Endothelial cell of umbilical vein (primary cell): Measurements from ENCODE around the gene LILRA6. TPM values are rescaled to one million over a fixed set of nuclear protein-coding genes. Genes with fewer than 3 reads are reported as not detected.
A peak's percentile ranks its signal among the peaks of the same experiment; 100 is the strongest.

Experiments used
- BruUV-seq: library from RNA; stranded (reverse); fragments of 400-500 nt; replicated peaks from 2 replicates; lab custom pipeline; 2021; lab: Mats Ljungman, UMichigan
- CTCF ChIA-PET: fragments of 300-600, 350-600 bp; sonication (Branson Sonifier 250); formaldehyde crosslinking; loops from one replicate; lab custom pipeline; 2021; ENCODE audit warnings: antibody characterized with exemption, inconsistent platforms; lab: Charles Lee
- POLR2A ChIA-PET: fragments of 300-600, 350-600 bp; sonication (Branson Sonifier 250); formaldehyde crosslinking; loops from one replicate; lab custom pipeline; 2021; ENCODE audit warnings: antibody characterized with exemption, inconsistent platforms; lab: Charles Lee
- DNase-seq: peaks from one replicate; pipeline ENCODE4 v3.0.0-alpha.2; 2011; ENCODE audit warnings: low read depth, low spot score
- FAIRE-seq: peaks from 2 replicates; lab custom pipeline; 2011; peaks lifted over from hg19 to GRCh38; lab: Jason Lieb, UNC
- H2AFZ ChIP-seq: 2 replicates; pipeline ENCODE4 v1.6.0; 2012; ENCODE audit warnings: low read depth, low read length, control low read depth, inconsistent platforms
- H3K27ac ChIP-seq: 2 replicates; pipeline ENCODE4 v1.5.1; 2011; ENCODE audit warnings: low read depth, mild to moderate bottlenecking, control low read depth, low read length, moderate library complexity; ENCODE audit not compliant: insufficient read depth
- H3K27me3 ChIP-seq, 2 experiments: 2 replicates each; pipeline versions ENCODE4 v1.6.0 to v1.6.1; 2011; ENCODE audit warnings: low read length in 2 of 2, mixed read lengths in 1 of 2; ENCODE audit not compliant: control insufficient read depth in 2 of 2, insufficient read depth in 2 of 2
- H3K36me3 ChIP-seq, 2 experiments: 2 replicates in 1 of 2; 3 replicates in 1 of 2; pipeline ENCODE4 v1.5.1; 2011; ENCODE audit warnings: low read length in 2 of 2, mild to moderate bottlenecking in 1 of 2, moderate library complexity in 1 of 2; ENCODE audit not compliant: control insufficient read depth in 2 of 2, insufficient read depth in 2 of 2; ENCODE audit errors: extremely low read depth in 1 of 2
- H3K4me1 ChIP-seq: 3 replicates; pipeline ENCODE4 v1.5.1; 2011; ENCODE audit warnings: mild to moderate bottlenecking, low read length; ENCODE audit not compliant: control insufficient read depth, insufficient read depth; ENCODE audit errors: extremely low read depth
- H3K4me2 ChIP-seq: 2 replicates; pipeline ENCODE4 v1.6.1; 2011; ENCODE audit warnings: low read length, control low read depth, mixed read lengths; ENCODE audit not compliant: insufficient read depth
- H3K4me3 ChIP-seq, 3 experiments: fragments of 200-600 bp in 1 of 3; sonication (generic), shearing (Covaris generic) in 1 of 3; replicated peaks in 1 of 3; 2 replicates each; pipeline ENCODE4 v1.5.1; 2011 to 2016; ENCODE audit warnings: control low read depth in 3 of 3, low read length in 3 of 3, mild to moderate bottlenecking in 2 of 3, inconsistent platforms in 1 of 3, low read depth in 1 of 3, moderate library complexity in 1 of 3; ENCODE audit not compliant: insufficient read depth in 1 of 3
- H3K79me2 ChIP-seq: 2 replicates; pipeline ENCODE4 v1.6.0; 2012; ENCODE audit warnings: low read length, inconsistent platforms; ENCODE audit not compliant: control insufficient read depth, insufficient read depth
- H3K9ac ChIP-seq: replicated peaks from 2 replicates; pipeline ENCODE3; 2011; ENCODE audit warnings: low read length, control low read depth; ENCODE audit not compliant: insufficient read depth; ENCODE audit errors: extremely low read depth
- H3K9me1 ChIP-seq: replicated peaks from 3 replicates; pipeline ENCODE4 v1.6.0; 2011; ENCODE audit warnings: mild to moderate bottlenecking, low read length; ENCODE audit not compliant: control insufficient read depth, insufficient read depth; ENCODE audit errors: extremely low read depth
- H3K9me3 ChIP-seq: replicated peaks from 2 replicates; pipeline ENCODE4 v1.5.1; 2012; ENCODE audit warnings: low read length, inconsistent platforms; ENCODE audit not compliant: control insufficient read depth, insufficient read depth
- H4K20me1 ChIP-seq: replicated peaks from 2 replicates; pipeline ENCODE3; 2011; ENCODE audit warnings: mild to moderate bottlenecking, low read length; ENCODE audit not compliant: control insufficient read depth, insufficient read depth; ENCODE audit errors: extremely low read depth
- CTCF ChIP-seq, 2 donors: IDR thresholded peaks; 1 replicate in 1 of 2; 2 replicates in 1 of 2; pipeline ENCODE4 v1.5.1; 2011; ENCODE audit warnings: low read length in 2 of 2, mild to moderate bottlenecking in 2 of 2, moderate library complexity in 2 of 2, control low read depth in 1 of 2, inconsistent platforms in 1 of 2, low read depth in 1 of 2; ENCODE audit not compliant: insufficient read depth in 1 of 2; ENCODE audit errors: extremely low read depth in 1 of 2
- EZH2 ChIP-seq: IDR thresholded peaks from 2 replicates; pipeline ENCODE4 v1.6.1; 2012; ENCODE audit warnings: borderline replicate concordance, low read depth, mild to moderate bottlenecking, moderate library complexity, low read length, inconsistent platforms; ENCODE audit not compliant: severe bottlenecking
- FOS ChIP-seq: IDR thresholded peaks from 2 replicates; pipeline ENCODE4 v1.6.1; 2011; ENCODE audit warnings: mild to moderate bottlenecking, low read length, moderate library complexity, borderline replicate concordance; ENCODE audit not compliant: insufficient read depth
- GATA2 ChIP-seq: IDR thresholded peaks from 2 replicates; pipeline ENCODE4 v1.7.0; 2011; ENCODE audit warnings: low read depth, mild to moderate bottlenecking, moderate library complexity, mixed read lengths, low read length; ENCODE audit not compliant: insufficient read length, insufficient read depth
- JUN ChIP-seq: IDR thresholded peaks from 2 replicates; pipeline ENCODE4 v1.6.1; 2011; ENCODE audit warnings: borderline replicate concordance, low read depth; ENCODE audit not compliant: insufficient read length, insufficient read depth
- MAX ChIP-seq: IDR thresholded peaks from 2 replicates; pipeline ENCODE4 v1.6.1; 2011; ENCODE audit not compliant: insufficient read depth, insufficient read length
- MYC ChIP-seq: IDR thresholded peaks from one replicate; pipeline ENCODE4 v1.6.1; 2011; ENCODE audit warnings: mild to moderate bottlenecking, low read depth, low read length
- POLR2A ChIP-seq: IDR thresholded peaks from 2 replicates; pipeline ENCODE4 v1.6.1; 2012; ENCODE audit warnings: low read depth, mild to moderate bottlenecking, control low read depth, low read length
- POLR2AphosphoS5 ChIP-seq: IDR thresholded peaks from 2 replicates; pipeline ENCODE4 v1.6.1; 2012; ENCODE audit warnings: low read depth, mild to moderate bottlenecking, control low read depth, low read length, moderate library complexity; ENCODE audit not compliant: insufficient read depth
- dilution Hi-C: fragments of 300-500 bp; cut with MboI; formaldehyde crosslinking; loops from one replicate; pipeline ENCODE4 v1.15.0; 2019; ENCODE audit warnings: low sequenced_read_pairs; ENCODE audit not compliant: extremely low pct_ligation_motif_present
- intact Hi-C: fragments of 100-400 bp; cut with micrococcal nuclease; formaldehyde crosslinking; loops from one replicate; pipeline ENCODE4 v1.10.0; 2022
- polyA plus RNA-seq, 4 experiments: library from polyadenylated mRNA; depleted of rRNA in 3 of 4; stranded (reverse) in 3 of 4; unstranded in 1 of 4; fragments of >200 nt; gene quantifications; 2 replicates each; pipeline versions ENCODE4 v1.2.1 to v1.2.3, GENCODE V29; 2011 to 2012; ENCODE audit warnings: missing spikeins in 1 of 4
- total RNA-seq: library from RNA; stranded (reverse); gene quantifications from 2 replicates; pipeline ENCODE4 v1.2.3, GENCODE V29; 2021

Gene LILRA6
- total and polyA plus RNA-seq, 2 donors (not counting 3 experiments of a cell fraction or from before 2014, with no cell fraction given): not detected

DNA sequence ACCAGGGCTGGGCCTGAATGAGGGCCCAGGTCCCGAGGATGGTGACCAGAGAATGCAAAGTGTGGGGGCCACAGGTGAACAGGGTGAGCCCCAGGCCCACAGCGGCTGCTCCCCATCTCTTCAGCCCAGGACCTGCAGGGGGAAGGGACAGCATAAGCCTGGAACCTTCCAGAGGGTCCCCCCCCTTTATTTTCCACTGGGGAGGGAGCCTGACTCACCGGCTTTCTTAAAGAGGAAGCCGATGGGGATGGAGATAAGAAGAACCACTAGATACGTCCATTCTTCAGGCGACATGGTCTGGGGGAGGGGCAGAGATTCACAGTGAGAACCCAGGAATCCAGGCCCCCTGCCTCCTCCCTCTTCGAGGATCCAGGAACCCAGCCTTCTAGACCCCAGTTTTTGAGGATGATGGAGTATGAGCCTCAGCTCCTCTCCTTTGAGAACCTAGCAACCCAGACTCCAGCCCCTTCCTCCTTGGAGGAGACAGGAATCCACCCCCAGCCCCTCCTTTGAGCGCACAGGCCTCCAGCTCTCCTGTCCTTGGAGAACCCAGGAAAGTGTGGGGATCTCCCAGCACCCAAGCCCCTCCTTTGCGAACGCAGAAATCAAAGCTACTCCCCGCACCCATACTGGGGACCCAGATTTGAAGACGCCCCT is 54.2 kb downstream of the LILRA6 start:
- Histone ChIP-seq H3K9ac (peak overlapping the region; percentile 92), H2AFZ (no peak overlapping the region), H3K36me3 (peaks cover 7 to 14% of the 10 kb centered on the region in 2 experiments), H3K9me1 (no peaks in the 10 kb centered on the region), H3K4me2 (peak overlapping the region; percentile 86), H3K27me3 (no peaks in the 10 kb centered on the region), H3K4me1 (peaks cover 16% of the 10 kb centered on the region), H3K4me3 (peak overlapping the region; percentile 72 to 87 (median 86)), H3K27ac (peak overlapping the region; percentile 86), H4K20me1 (no peaks in the 10 kb centered on the region), H3K79me2 (peaks cover 42% of the 10 kb centered on the region), H3K9me3 (no peaks in the 10 kb centered on the region)
- intact Hi-C loops: no loop called here
- ChIA-PET POLR2A (interaction anchor here (0.6 to 5.2 kb wide), 5 partner anchors 13 to 51 kb away, joined by 3 to 91 read pairs (median 5); partner anchors contain the start of genes CNOT3 and RPS9), CTCF (interaction anchor here (0.6 to 2.2 kb wide), 6 partner anchors 9 to 78 kb away, joined by 3 to 25 read pairs (median 4); no protein-coding TSS in a partner anchor)
- no peak for TF ChIP-seq MYC
- TF ChIP-seq JUN: peak; percentile 28
- peak; percentile 99 for TF ChIP-seq GATA2
- TF ChIP-seq POLR2AphosphoS5: peak; percentile 61
- peak; percentile 83 for TF ChIP-seq FOS
- peak; percentile 52 for TF ChIP-seq POLR2A
- peak; percentile 89 for DNase-seq
- peak; percentile 86 for FAIRE-seq
- BruUV-seq: TSS peak; percentile 24
- dilution Hi-C loops: no loop called here

GRCh38 chr19:54186934-54187381 is 55.6 kb downstream of the LILRA6 start:
- Histone ChIP-seq H3K79me2 (peaks cover 34% of the 10 kb centered on the region), H3K9me3 (no peaks in the 10 kb centered on the region), H3K9me1 (no peaks in the 10 kb centered on the region), H3K27me3 (no peaks in the 10 kb centered on the region), H3K4me1 (peaks cover 13% of the 10 kb centered on the region), H3K27ac (peak overlapping the region; percentile 6), H2AFZ (no peak overlapping the region), H3K4me3 (no peak overlapping the region), H4K20me1 (no peaks in the 10 kb centered on the region), H3K9ac (no peak overlapping the region), H3K36me3 (peaks cover 7 to 17% of the 10 kb centered on the region in 2 experiments), H3K4me2 (no peak overlapping the region)
- dilution Hi-C loops: no loop called here
- TF ChIP-seq CTCF (IDR thresholded peaks at IDR 0.05; ENCODE audit: extremely low read depth in 1 of 2, insufficient read depth in 1 of 2, low read depth in 1 of 2, low read length in 2 of 2) (no peak), POLR2AphosphoS5 (no peak), MAX (no peak), EZH2 (no peak), FOS (no peak), JUN (no peak), GATA2 (no peak)
- POLR2A ChIA-PET: no interaction called here
- CTCF ChIA-PET: interaction anchor here (1.1 kb wide), 1 partner anchor 18 kb away, joined by 4 read pairs; no protein-coding TSS in a partner anchor
- no TSS peak for BruUV-seq
- DNase-seq (no peak), FAIRE-seq (no peak)
- intact Hi-C loops: no loop called here
